MM.1S (cell line): Measurements from ENCODE around the gene HTRA1.

Experiments
- DNase-seq: peaks from one replicate; pipeline ENCODE4 v3.0.0-alpha.2; 2015
- H2AFZ ChIP-seq: fragments of 300-600 bp; sonication (generic); 2 replicates; pipeline ENCODE4 v1.6.0; 2016; ENCODE audit warnings: antibody characterized with exemption, low read length
- H3F3A ChIP-seq: fragments of 300-600 bp; sonication (generic); 2 replicates; pipeline ENCODE4 v1.6.1; 2016; ENCODE audit warnings: mild to moderate bottlenecking, antibody characterized with exemption, low read length, moderate library complexity, mixed read lengths; ENCODE audit not compliant: insufficient read depth
- H3K27ac ChIP-seq: fragments of 300-600 bp; sonication (generic); 2 replicates; pipeline ENCODE4 v1.5.1; 2016; ENCODE audit warnings: mild to moderate bottlenecking, low read length
- H3K27me3 ChIP-seq: fragments of 300-600 bp; sonication (generic); replicated peaks from 2 replicates; pipeline ENCODE4 v1.6.0; 2016; ENCODE audit warnings: low read length; ENCODE audit not compliant: insufficient read depth
- H3K36me3 ChIP-seq: fragments of 300-600 bp; sonication (generic); replicated peaks from 2 replicates; pipeline ENCODE4 v1.6.1; 2016; ENCODE audit warnings: mild to moderate bottlenecking, low read length, mixed read lengths; ENCODE audit not compliant: insufficient read depth
- H3K4me1 ChIP-seq: fragments of 300-600 bp; sonication (generic); 2 replicates; pipeline ENCODE4 v1.6.1; 2016; ENCODE audit warnings: low read length, mixed read lengths
- H3K4me2 ChIP-seq: fragments of 300-600 bp; sonication (generic); 2 replicates; pipeline ENCODE4 v1.6.0; 2016; ENCODE audit warnings: low read depth, low read length
- H3K4me3 ChIP-seq: fragments of 300-600 bp; sonication (generic); 2 replicates; pipeline ENCODE4 v1.5.1; 2016; ENCODE audit warnings: low read length, mixed read lengths
- H3K79me2 ChIP-seq: fragments of 300-600 bp; sonication (generic); 2 replicates; pipeline ENCODE4 v1.6.1; 2016; ENCODE audit warnings: mixed run types, low read length, mixed read lengths
- H3K9ac ChIP-seq: fragments of 300-600 bp; sonication (generic); 2 replicates; pipeline ENCODE4 v1.6.1; 2016; ENCODE audit warnings: low read length, mixed read lengths
- H3K9me2 ChIP-seq: fragments of 300-600 bp; sonication (generic); replicated peaks from 2 replicates; pipeline ENCODE4 v1.6.1; 2016; ENCODE audit warnings: mild to moderate bottlenecking, low read length, mixed read lengths; ENCODE audit not compliant: insufficient read depth
- H3K9me3 ChIP-seq: fragments of 300-600 bp; sonication (generic); replicated peaks from 2 replicates; pipeline ENCODE4 v1.6.1; 2016; ENCODE audit warnings: mild to moderate bottlenecking, low read length, mixed read lengths; ENCODE audit not compliant: insufficient read depth
- H4K20me1 ChIP-seq: fragments of 300-600 bp; sonication (generic); 2 replicates; pipeline ENCODE4 v1.6.1; 2016; ENCODE audit warnings: mild to moderate bottlenecking, low read length, moderate library complexity, mixed read lengths; ENCODE audit not compliant: insufficient read depth
- EZH2 ChIP-seq: fragments of 300-600 bp; sonication (generic); optimal IDR thresholded peaks from 2 replicates; pipeline ENCODE3; 2017; ENCODE audit warnings: low read depth, mild to moderate bottlenecking, antibody characterized with exemption, low read length, mixed read lengths
- EZH2phosphoT487 ChIP-seq: fragments of 300-600 bp; sonication (generic); IDR thresholded peaks from 2 replicates; pipeline ENCODE4 v1.6.1; 2018; ENCODE audit warnings: antibody characterized with exemption, low read length
- TF ChIP-seq, protein P1 (sequence below): fragments of 300-600 bp; sonication (generic); IDR thresholded peaks from 2 replicates; pipeline ENCODE4 v1.5.1; 2016; ENCODE audit warnings: antibody characterized with exemption, low read length, mixed read lengths

Gene HTRA1

GRCh38 chr10:122500726-122501125 lies 39.4 kb downstream of the HTRA1 start:
- no peaks in the 10 kb centered on the region for H3K4me1 ChIP-seq
- no peak overlapping the region for H3K27ac ChIP-seq
- no peak for DNase-seq
- no peaks in the 10 kb centered on the region for H3K9me2 ChIP-seq
- H2AFZ ChIP-seq: no peak overlapping the region
- no peaks in the 10 kb centered on the region for H3F3A ChIP-seq
- H3K36me3 ChIP-seq: no peaks in the 10 kb centered on the region
- H4K20me1 ChIP-seq: no peaks in the 10 kb centered on the region
- no peak overlapping the region for H3K4me3 ChIP-seq
- H3K79me2 ChIP-seq: no peaks in the 10 kb centered on the region
- H3K27me3 ChIP-seq: no peaks in the 10 kb centered on the region
- no peak for TF ChIP-seq EZH2
- TF ChIP-seq, protein P1, sequence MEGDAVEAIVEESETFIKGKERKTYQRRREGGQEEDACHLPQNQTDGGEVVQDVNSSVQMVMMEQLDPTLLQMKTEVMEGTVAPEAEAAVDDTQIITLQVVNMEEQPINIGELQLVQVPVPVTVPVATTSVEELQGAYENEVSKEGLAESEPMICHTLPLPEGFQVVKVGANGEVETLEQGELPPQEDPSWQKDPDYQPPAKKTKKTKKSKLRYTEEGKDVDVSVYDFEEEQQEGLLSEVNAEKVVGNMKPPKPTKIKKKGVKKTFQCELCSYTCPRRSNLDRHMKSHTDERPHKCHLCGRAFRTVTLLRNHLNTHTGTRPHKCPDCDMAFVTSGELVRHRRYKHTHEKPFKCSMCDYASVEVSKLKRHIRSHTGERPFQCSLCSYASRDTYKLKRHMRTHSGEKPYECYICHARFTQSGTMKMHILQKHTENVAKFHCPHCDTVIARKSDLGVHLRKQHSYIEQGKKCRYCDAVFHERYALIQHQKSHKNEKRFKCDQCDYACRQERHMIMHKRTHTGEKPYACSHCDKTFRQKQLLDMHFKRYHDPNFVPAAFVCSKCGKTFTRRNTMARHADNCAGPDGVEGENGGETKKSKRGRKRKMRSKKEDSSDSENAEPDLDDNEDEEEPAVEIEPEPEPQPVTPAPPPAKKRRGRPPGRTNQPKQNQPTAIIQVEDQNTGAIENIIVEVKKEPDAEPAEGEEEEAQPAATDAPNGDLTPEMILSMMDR: no peak
- TF ChIP-seq EZH2phosphoT487: no peak
- no peak overlapping the region for H3K9ac ChIP-seq
- no peak overlapping the region for H3K4me2 ChIP-seq
- no peaks in the 10 kb centered on the region for H3K9me3 ChIP-seq

DNA sequence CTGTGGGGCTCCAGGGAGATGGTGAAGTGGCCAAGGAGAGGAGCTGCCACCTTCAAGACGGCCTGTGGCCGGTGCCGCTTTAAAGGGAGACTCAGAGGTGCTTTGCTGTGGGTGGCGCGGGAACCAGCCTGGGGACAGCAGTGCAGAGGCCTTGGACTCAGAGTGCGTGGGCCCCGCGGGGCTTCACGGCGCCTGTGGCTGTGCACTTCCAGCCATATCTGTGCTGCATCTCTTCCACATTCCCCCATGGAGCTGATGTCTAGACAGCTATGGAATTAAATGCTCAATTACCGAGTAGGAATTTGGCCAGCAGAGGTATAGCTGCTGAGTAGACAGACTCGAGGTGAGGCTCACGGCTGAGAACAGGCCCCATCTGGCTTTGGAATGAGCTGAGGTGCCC lies 41.7 kb downstream of the HTRA1 start:
- Histone ChIP-seq H3K4me3 (no peak overlapping the region), H3K27ac (no peak overlapping the region), H3K79me2 (no peaks in the 10 kb centered on the region), H3K4me2 (no peak overlapping the region), H3K9ac (no peak overlapping the region), H3K9me2 (no peaks in the 10 kb centered on the region), H3K9me3 (no peaks in the 10 kb centered on the region), H3K4me1 (no peaks in the 10 kb centered on the region), H2AFZ (no peak overlapping the region), H4K20me1 (no peaks in the 10 kb centered on the region), H3K36me3 (no peaks in the 10 kb centered on the region), H3F3A (no peaks in the 10 kb centered on the region), H3K27me3 (no peaks in the 10 kb centered on the region)
- TF ChIP-seq, protein P1: no peak
- TF ChIP-seq EZH2: no peak
- no peak for TF ChIP-seq EZH2phosphoT487
- no peak for DNase-seq

GRCh38 chr10:122503886-122504609 lies 42.7 kb downstream of the HTRA1 start:
- TF ChIP-seq EZH2: no peak
- H2AFZ ChIP-seq: no peak overlapping the region
- no peak for DNase-seq
- H3K27me3 ChIP-seq: no peaks in the 10 kb centered on the region
- H3K9me3 ChIP-seq: no peaks in the 10 kb centered on the region
- H3K36me3 ChIP-seq: no peaks in the 10 kb centered on the region
- H3K4me3 ChIP-seq: no peak overlapping the region
- no peak overlapping the region for H3K9ac ChIP-seq
- no peak overlapping the region for H3K4me2 ChIP-seq
- H3F3A ChIP-seq: no peaks in the 10 kb centered on the region
- no peaks in the 10 kb centered on the region for H4K20me1 ChIP-seq
- H3K9me2 ChIP-seq: no peaks in the 10 kb centered on the region
- H3K27ac ChIP-seq: no peak overlapping the region
- no peaks in the 10 kb centered on the region for H3K79me2 ChIP-seq
- no peaks in the 10 kb centered on the region for H3K4me1 ChIP-seq

GRCh38 chr10:122504610-122504950 lies 43.2 kb downstream of the HTRA1 start:
- Histone ChIP-seq H2AFZ (no peak overlapping the region), H3K9me3 (no peaks in the 10 kb centered on the region), H3F3A (no peaks in the 10 kb centered on the region), H3K36me3 (no peaks in the 10 kb centered on the region), H3K9me2 (no peaks in the 10 kb centered on the region), H3K4me3 (no peak overlapping the region), H3K27ac (no peak overlapping the region), H3K4me1 (no peaks in the 10 kb centered on the region), H4K20me1 (no peaks in the 10 kb centered on the region), H3K9ac (no peak overlapping the region), H3K4me2 (no peak overlapping the region), H3K79me2 (no peaks in the 10 kb centered on the region), H3K27me3 (no peaks in the 10 kb centered on the region)
- no peak for DNase-seq
- TF ChIP-seq EZH2 (no peak), EZH2phosphoT487 (no peak)
- TF ChIP-seq, protein P1: no peak
